Measurements from ENCODE around the gene HMGB4. TPM values are rescaled to one million over a fixed set of nuclear protein-coding genes. Genes with fewer than 3 reads are reported as not detected.

Gene HMGB4
- total and polyA plus RNA-seq, 9 of the 15 experiments (the other 6 are each of a cell fraction or from before 2014, with no cell fraction given), result not detected

DNA sequence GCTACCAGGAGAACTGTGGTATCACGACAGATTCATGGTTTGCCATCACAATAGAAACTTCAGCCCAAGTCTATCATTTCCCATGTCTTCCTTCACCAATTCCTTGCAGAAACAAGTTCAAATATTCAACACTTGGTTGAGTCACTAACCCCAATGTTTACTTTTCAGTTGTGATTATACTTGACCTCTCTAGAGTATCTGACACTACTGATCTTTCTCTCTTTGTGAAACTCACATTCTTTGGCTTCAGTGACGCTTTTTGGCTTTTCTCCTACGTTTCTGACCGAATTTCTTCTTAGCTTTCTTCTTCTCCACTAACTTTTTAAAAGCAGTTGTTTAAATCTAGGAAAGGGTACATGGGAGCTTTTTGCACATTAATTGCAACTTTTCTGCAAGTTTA lies 48.8 kb upstream of the HMGB4 start (continued):
- TF ChIP-seq, protein P1, sequence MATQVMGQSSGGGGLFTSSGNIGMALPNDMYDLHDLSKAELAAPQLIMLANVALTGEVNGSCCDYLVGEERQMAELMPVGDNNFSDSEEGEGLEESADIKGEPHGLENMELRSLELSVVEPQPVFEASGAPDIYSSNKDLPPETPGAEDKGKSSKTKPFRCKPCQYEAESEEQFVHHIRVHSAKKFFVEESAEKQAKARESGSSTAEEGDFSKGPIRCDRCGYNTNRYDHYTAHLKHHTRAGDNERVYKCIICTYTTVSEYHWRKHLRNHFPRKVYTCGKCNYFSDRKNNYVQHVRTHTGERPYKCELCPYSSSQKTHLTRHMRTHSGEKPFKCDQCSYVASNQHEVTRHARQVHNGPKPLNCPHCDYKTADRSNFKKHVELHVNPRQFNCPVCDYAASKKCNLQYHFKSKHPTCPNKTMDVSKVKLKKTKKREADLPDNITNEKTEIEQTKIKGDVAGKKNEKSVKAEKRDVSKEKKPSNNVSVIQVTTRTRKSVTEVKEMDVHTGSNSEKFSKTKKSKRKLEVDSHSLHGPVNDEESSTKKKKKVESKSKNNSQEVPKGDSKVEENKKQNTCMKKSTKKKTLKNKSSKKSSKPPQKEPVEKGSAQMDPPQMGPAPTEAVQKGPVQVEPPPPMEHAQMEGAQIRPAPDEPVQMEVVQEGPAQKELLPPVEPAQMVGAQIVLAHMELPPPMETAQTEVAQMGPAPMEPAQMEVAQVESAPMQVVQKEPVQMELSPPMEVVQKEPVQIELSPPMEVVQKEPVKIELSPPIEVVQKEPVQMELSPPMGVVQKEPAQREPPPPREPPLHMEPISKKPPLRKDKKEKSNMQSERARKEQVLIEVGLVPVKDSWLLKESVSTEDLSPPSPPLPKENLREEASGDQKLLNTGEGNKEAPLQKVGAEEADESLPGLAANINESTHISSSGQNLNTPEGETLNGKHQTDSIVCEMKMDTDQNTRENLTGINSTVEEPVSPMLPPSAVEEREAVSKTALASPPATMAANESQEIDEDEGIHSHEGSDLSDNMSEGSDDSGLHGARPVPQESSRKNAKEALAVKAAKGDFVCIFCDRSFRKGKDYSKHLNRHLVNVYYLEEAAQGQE (IDR thresholded peaks at IDR 0.05; ENCODE audit: borderline replicate concordance), result no peak
- TF ChIP-seq, protein P1 (CRISPR knock-in tag; IDR thresholded peaks at IDR 0.05; ENCODE audit: low read depth), result no peak
- TF ChIP-seq HLTF (IDR thresholded peaks at IDR 0.05) (no peak), BRF1 (IDR thresholded peaks at IDR 0.05; ENCODE audit: borderline replicate concordance, extremely low read depth, insufficient read length) (no peak), PHTF2 (CRISPR knock-in tag; IDR thresholded peaks at IDR 0.05) (no peak), HMG20B (CRISPR knock-in tag; IDR thresholded peaks at IDR 0.05) (no peak), SMARCE1 (IDR thresholded peaks at IDR 0.05) (no peak)
- TF ChIP-seq, protein P2, sequence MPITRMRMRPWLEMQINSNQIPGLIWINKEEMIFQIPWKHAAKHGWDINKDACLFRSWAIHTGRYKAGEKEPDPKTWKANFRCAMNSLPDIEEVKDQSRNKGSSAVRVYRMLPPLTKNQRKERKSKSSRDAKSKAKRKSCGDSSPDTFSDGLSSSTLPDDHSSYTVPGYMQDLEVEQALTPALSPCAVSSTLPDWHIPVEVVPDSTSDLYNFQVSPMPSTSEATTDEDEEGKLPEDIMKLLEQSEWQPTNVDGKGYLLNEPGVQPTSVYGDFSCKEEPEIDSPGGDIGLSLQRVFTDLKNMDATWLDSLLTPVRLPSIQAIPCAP (CRISPR knock-in tag; IDR thresholded peaks at IDR 0.05; ENCODE audit: borderline replicate concordance), result no peak

Measured in K562 (cell line).